SK-N-SH treated with all-trans-retinoic acid at 6 μM for 48 hours (cell line): ENCODE measurements around the gene CGNL1.

Source experiments
- ATAC-seq: fragments of 200-7000 bp; cut with Tn5 transposase; 3 replicates; pipeline ENCODE4 v1.9.1; 2020; ENCODE audit warnings: mild to moderate bottlenecking, moderate library complexity
- CSDC2 ChIP-seq: fragments of 250-450 bp; sonication (Bioruptor Pico); IDR thresholded peaks from 2 replicates; pipeline ENCODE4 v1.5.0; 2020; ENCODE audit warnings: mild to moderate bottlenecking, moderate library complexity
- CSRNP3 ChIP-seq: fragments of 250-450 bp; sonication (Bioruptor Pico); IDR thresholded peaks from 2 replicates; pipeline ENCODE4 v1.5.1; 2021; ENCODE audit warnings: mild to moderate bottlenecking, moderate library complexity
- ESRRG ChIP-seq: fragments of 250-450 bp; sonication (Bioruptor Pico); IDR thresholded peaks from 2 replicates; pipeline ENCODE4 v1.6.1; 2021; ENCODE audit warnings: mild to moderate bottlenecking
- GLIS3 ChIP-seq: fragments of 250-450 bp; sonication (Bioruptor Pico); IDR thresholded peaks from 2 replicates; pipeline ENCODE4 v1.5.0; 2020; ENCODE audit warnings: mild to moderate bottlenecking, moderate library complexity
- ISL1 ChIP-seq: fragments of 250-450 bp; sonication (Bioruptor Pico); IDR thresholded peaks from 2 replicates; pipeline ENCODE4 v2.1.2; 2022; ENCODE audit warnings: mild to moderate bottlenecking, moderate library complexity
- POU6F1 ChIP-seq: fragments of 250-450 bp; sonication (Bioruptor Pico); IDR thresholded peaks from 2 replicates; pipeline ENCODE4 v1.8.0; 2021; ENCODE audit warnings: low read depth, mild to moderate bottlenecking, moderate library complexity, borderline replicate concordance
- PPARA ChIP-seq: fragments of 250-450 bp; sonication (Bioruptor Pico); IDR thresholded peaks from 2 replicates; pipeline ENCODE4 v1.5.0; 2020; ENCODE audit warnings: mild to moderate bottlenecking, borderline replicate concordance
- RARB ChIP-seq: fragments of 250-450 bp; sonication (Bioruptor Pico); IDR thresholded peaks from 2 replicates; pipeline ENCODE4 v1.8.0; 2021; ENCODE audit warnings: mild to moderate bottlenecking, moderate library complexity
- SNAI2 ChIP-seq: fragments of 250-450 bp; sonication (Bioruptor Pico); IDR thresholded peaks from 2 replicates; pipeline ENCODE4 v1.5.0; 2020; ENCODE audit warnings: mild to moderate bottlenecking, moderate library complexity
- TCF4 ChIP-seq: fragments of 250-450 bp; sonication (Bioruptor Pico); IDR thresholded peaks from 2 replicates; pipeline ENCODE4 v1.8.0; 2021; ENCODE audit warnings: mild to moderate bottlenecking, moderate library complexity, borderline replicate concordance
- TOX ChIP-seq: fragments of 250-450 bp; sonication (Bioruptor Pico); IDR thresholded peaks from 2 replicates; pipeline ENCODE4 v1.8.0; 2021; ENCODE audit warnings: mild to moderate bottlenecking, moderate library complexity, borderline replicate concordance
- ZC3H10 ChIP-seq: fragments of 250-450 bp; sonication (Bioruptor Pico); IDR thresholded peaks from 2 replicates; pipeline ENCODE4 v1.5.1; 2021; ENCODE audit warnings: mild to moderate bottlenecking, moderate library complexity
- ZFP30 ChIP-seq: fragments of 450-650 bp; formaldehyde crosslinking; IDR thresholded peaks from 2 replicates; pipeline ENCODE4 v1.5.0; 2022; ENCODE audit warnings: mild to moderate bottlenecking, moderate library complexity
- ZNF565 ChIP-seq: fragments of 450-650 bp; formaldehyde crosslinking; conservative IDR thresholded peaks from 2 replicates; pipeline ENCODE4 v1.5.0; 2020; ENCODE audit warnings: low read depth, mild to moderate bottlenecking, moderate library complexity
- ZNF70 ChIP-seq: fragments of 450-650 bp; formaldehyde crosslinking; IDR thresholded peaks from 2 replicates; pipeline ENCODE4 v1.5.0; 2020; ENCODE audit warnings: mild to moderate bottlenecking, moderate library complexity
- ZNF8 ChIP-seq: fragments of 450-650 bp; formaldehyde crosslinking; IDR thresholded peaks from 2 replicates; pipeline ENCODE4 v1.5.0; 2020; ENCODE audit warnings: mild to moderate bottlenecking, moderate library complexity
- TF ChIP-seq, protein P1 (sequence below): fragments of 250-450 bp; sonication (Bioruptor Pico); IDR thresholded peaks from 2 replicates; pipeline ENCODE4 v1.8.0; 2020; ENCODE audit warnings: mild to moderate bottlenecking, moderate library complexity, borderline replicate concordance
- TF ChIP-seq, protein P2 (sequence below): fragments of 250-450 bp; sonication (Bioruptor Pico); IDR thresholded peaks from 2 replicates; pipeline ENCODE4 v1.5.1; 2020; ENCODE audit warnings: low read depth, mild to moderate bottlenecking, moderate library complexity
- TF ChIP-seq, protein P3 (sequence below): fragments of 250-450 bp; sonication (Bioruptor Pico); IDR thresholded peaks from 2 replicates; pipeline ENCODE4 v1.5.0; 2020; ENCODE audit warnings: mild to moderate bottlenecking, moderate library complexity

Gene CGNL1

GRCh38 chr15:57559875-57560274 is 183.6 kb downstream of the CGNL1 start:
- ATAC-seq = peak; percentile 78
- TF ChIP-seq RARB (no peak), CSDC2 (CRISPR knock-in tag) (no peak), PPARA (CRISPR knock-in tag) (no peak), CSRNP3 (no peak), ZNF565 (CRISPR knock-in tag) (no peak), ISL1 (CRISPR knock-in tag) (no peak), ZNF70 (no peak), ZC3H10 (CRISPR knock-in tag) (no peak), SNAI2 (CRISPR knock-in tag) (no peak), TOX (CRISPR knock-in tag) (no peak), GLIS3 (CRISPR knock-in tag) (no peak), ZFP30 (CRISPR knock-in tag) (no peak), ZNF8 (CRISPR knock-in tag) (no peak), POU6F1 (no peak)
- TF ChIP-seq, protein P1, sequence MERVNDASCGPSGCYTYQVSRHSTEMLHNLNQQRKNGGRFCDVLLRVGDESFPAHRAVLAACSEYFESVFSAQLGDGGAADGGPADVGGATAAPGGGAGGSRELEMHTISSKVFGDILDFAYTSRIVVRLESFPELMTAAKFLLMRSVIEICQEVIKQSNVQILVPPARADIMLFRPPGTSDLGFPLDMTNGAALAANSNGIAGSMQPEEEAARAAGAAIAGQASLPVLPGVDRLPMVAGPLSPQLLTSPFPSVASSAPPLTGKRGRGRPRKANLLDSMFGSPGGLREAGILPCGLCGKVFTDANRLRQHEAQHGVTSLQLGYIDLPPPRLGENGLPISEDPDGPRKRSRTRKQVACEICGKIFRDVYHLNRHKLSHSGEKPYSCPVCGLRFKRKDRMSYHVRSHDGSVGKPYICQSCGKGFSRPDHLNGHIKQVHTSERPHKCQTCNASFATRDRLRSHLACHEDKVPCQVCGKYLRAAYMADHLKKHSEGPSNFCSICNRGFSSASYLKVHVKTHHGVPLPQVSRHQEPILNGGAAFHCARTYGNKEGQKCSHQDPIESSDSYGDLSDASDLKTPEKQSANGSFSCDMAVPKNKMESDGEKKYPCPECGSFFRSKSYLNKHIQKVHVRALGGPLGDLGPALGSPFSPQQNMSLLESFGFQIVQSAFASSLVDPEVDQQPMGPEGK = no peak
- TF ChIP-seq, protein P2, sequence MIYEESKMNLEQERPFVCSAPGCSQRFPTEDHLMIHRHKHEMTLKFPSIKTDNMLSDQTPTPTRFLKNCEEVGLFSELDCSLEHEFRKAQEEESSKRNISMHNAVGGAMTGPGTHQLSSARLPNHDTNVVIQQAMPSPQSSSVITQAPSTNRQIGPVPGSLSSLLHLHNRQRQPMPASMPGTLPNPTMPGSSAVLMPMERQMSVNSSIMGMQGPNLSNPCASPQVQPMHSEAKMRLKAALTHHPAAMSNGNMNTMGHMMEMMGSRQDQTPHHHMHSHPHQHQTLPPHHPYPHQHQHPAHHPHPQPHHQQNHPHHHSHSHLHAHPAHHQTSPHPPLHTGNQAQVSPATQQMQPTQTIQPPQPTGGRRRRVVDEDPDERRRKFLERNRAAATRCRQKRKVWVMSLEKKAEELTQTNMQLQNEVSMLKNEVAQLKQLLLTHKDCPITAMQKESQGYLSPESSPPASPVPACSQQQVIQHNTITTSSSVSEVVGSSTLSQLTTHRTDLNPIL = no peak
- TF ChIP-seq, protein P3, sequence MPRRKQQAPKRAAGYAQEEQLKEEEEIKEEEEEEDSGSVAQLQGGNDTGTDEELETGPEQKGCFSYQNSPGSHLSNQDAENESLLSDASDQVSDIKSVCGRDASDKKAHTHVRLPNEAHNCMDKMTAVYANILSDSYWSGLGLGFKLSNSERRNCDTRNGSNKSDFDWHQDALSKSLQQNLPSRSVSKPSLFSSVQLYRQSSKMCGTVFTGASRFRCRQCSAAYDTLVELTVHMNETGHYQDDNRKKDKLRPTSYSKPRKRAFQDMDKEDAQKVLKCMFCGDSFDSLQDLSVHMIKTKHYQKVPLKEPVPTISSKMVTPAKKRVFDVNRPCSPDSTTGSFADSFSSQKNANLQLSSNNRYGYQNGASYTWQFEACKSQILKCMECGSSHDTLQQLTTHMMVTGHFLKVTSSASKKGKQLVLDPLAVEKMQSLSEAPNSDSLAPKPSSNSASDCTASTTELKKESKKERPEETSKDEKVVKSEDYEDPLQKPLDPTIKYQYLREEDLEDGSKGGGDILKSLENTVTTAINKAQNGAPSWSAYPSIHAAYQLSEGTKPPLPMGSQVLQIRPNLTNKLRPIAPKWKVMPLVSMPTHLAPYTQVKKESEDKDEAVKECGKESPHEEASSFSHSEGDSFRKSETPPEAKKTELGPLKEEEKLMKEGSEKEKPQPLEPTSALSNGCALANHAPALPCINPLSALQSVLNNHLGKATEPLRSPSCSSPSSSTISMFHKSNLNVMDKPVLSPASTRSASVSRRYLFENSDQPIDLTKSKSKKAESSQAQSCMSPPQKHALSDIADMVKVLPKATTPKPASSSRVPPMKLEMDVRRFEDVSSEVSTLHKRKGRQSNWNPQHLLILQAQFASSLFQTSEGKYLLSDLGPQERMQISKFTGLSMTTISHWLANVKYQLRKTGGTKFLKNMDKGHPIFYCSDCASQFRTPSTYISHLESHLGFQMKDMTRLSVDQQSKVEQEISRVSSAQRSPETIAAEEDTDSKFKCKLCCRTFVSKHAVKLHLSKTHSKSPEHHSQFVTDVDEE = no peak

DNA sequence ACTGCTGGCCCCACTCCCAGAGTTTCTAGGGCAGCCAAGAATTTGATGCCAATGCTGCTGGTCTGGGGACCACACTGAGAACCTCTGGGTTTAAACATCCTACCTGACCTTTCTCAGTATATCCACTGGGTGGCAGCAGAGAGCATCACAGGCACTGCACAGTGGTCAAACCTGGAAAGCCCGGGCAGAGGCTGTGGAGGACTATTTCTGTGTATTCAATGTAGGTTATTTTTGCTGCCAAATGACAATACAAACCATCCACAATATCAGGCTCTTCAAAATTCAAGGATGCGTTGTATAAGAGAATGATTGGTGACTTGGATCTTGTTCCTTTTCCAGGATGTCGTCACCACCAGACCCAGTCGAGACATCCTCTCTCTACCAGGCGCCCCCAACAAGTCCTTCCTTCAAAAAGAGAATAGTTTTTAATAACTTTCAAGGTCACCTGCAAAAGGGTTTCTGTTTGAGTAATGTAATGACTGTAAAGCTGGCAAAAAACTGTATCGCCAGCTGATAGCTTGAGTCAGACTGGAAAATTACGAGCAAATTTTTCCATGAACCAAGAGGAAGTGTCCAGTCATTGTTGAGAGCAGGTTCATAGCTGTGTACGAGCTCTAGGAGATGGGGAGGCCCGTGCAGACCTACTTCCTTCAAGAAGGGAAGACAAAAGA is 184.9 kb downstream of the CGNL1 start:
- ATAC-seq = peak; percentile 99

GRCh38 chr15:57562196-57562769 is 186.0 kb downstream of the CGNL1 start:
- no peak for ATAC-seq
- TF ChIP-seq TCF4 (CRISPR knock-in tag) (peak; percentile 52; the same call in 1 of the 2 replicates), ZNF70 (peak; percentile 92), ZC3H10 (CRISPR knock-in tag) (no peak), ESRRG (no peak)
- TF ChIP-seq, protein P3 = peak; percentile 29; the same call in 1 of the 2 replicates

More for the DNA sequence above, 184.9 kb downstream of the CGNL1 start:
- TF ChIP-seq ZNF70 (peak; percentile 86), ZC3H10 (CRISPR knock-in tag) (no peak)
